KMS-11 (cell line): ENCODE measurements around the gene CBX8.

ENCODE experiments used
- H2AFZ ChIP-seq: fragments of 200-600 bp; sonication (generic); 2 replicates; pipeline ENCODE4 v1.6.1; 2016; ENCODE audit warnings: antibody characterized with exemption, mixed run types, low read depth
- H3K27ac ChIP-seq: fragments of 200-600 bp; sonication (generic); 2 replicates; pipeline ENCODE4 v1.6.1; 2016; ENCODE audit warnings: mild to moderate bottlenecking, mixed run types
- H3K27me3 ChIP-seq: fragments of 200-600 bp; sonication (generic); 2 replicates; pipeline ENCODE4 v1.6.1; 2017; ENCODE audit warnings: mild to moderate bottlenecking, low read depth, mixed run types, moderate library complexity; ENCODE audit not compliant: insufficient read depth
- H3K36me3 ChIP-seq: fragments of 200-600 bp; sonication (generic); 2 replicates; pipeline ENCODE4 v1.6.1; 2017; ENCODE audit warnings: mild to moderate bottlenecking, mixed run types; ENCODE audit not compliant: insufficient read depth
- H3K4me1 ChIP-seq: fragments of 200-600 bp; sonication (generic); 2 replicates; pipeline ENCODE4 v1.6.1; 2016; ENCODE audit warnings: mild to moderate bottlenecking, low read depth, mixed run types; ENCODE audit not compliant: poor library complexity, severe bottlenecking
- H3K4me2 ChIP-seq: fragments of 200-600 bp; sonication (generic); 2 replicates; pipeline ENCODE4 v1.7.0; 2016; ENCODE audit warnings: mild to moderate bottlenecking, mixed run types
- H3K4me3 ChIP-seq: fragments of 200-600 bp; sonication (generic); IDR thresholded peaks from 2 replicates; pipeline ENCODE4 v1.6.1; 2017; ENCODE audit warnings: low read depth, low read length, mixed read lengths; ENCODE audit not compliant: insufficient read depth
- H3K79me2 ChIP-seq: fragments of 200-600 bp; sonication (generic); 2 replicates; pipeline ENCODE4 v1.6.1; 2016; ENCODE audit warnings: low read depth, mixed run types; ENCODE audit not compliant: insufficient read depth
- H3K9ac ChIP-seq: fragments of 200-600 bp; sonication (generic); 2 replicates; pipeline ENCODE4 v1.6.1; 2016; ENCODE audit warnings: mild to moderate bottlenecking, mixed run types
- H4K20me1 ChIP-seq: fragments of 200-600 bp; sonication (generic); 2 replicates; pipeline ENCODE4 v1.6.1; 2016; ENCODE audit warnings: mild to moderate bottlenecking, mixed run types; ENCODE audit not compliant: insufficient read depth
- CTCF ChIP-seq: fragments of 200-600 bp; sonication (generic); conservative IDR thresholded peaks from 2 replicates; pipeline ENCODE4 v1.6.1; 2017; ENCODE audit warnings: low read depth, mild to moderate bottlenecking, antibody characterized with exemption, low read length, moderate library complexity, mixed read lengths

The CBX8 gene

GRCh38 chr17:79832218-79833109, 35.6 kb upstream of the CBX8 start:
- no peaks in the 10 kb centered on the region for H4K20me1 ChIP-seq
- H3K27ac ChIP-seq, result no peak overlapping the region
- no peaks in the 10 kb centered on the region for H3K27me3 ChIP-seq
- no peak overlapping the region for H3K4me3 ChIP-seq
- no peak overlapping the region for H2AFZ ChIP-seq
- no peaks in the 10 kb centered on the region for H3K36me3 ChIP-seq
- H3K79me2 ChIP-seq, result peaks cover 20% of the 10 kb centered on the region
- no peak overlapping the region for H3K9ac ChIP-seq
- H3K4me1 ChIP-seq, result peaks cover 19% of the 10 kb centered on the region
- H3K4me2 ChIP-seq, result no peak overlapping the region
- TF ChIP-seq CTCF, result no peak

- H3K4me1 ChIP-seq, result peaks cover 18% of the 10 kb centered on the region
- TF ChIP-seq CTCF, result no peak
- no peaks in the 10 kb centered on the region for H4K20me1 ChIP-seq
- no peaks in the 10 kb centered on the region for H3K36me3 ChIP-seq
- no peak overlapping the region for H3K27ac ChIP-seq
- no peak overlapping the region for H2AFZ ChIP-seq
- no peak overlapping the region for H3K4me3 ChIP-seq
- H3K4me2 ChIP-seq, result no peak overlapping the region
- no peak overlapping the region for H3K9ac ChIP-seq
- H3K79me2 ChIP-seq, result peaks cover 19% of the 10 kb centered on the region
- H3K27me3 ChIP-seq, result no peaks in the 10 kb centered on the region
These were observed 34.7 kb upstream of the CBX8 start for GRCh38 chr17:79831265-79832217.

DNA sequence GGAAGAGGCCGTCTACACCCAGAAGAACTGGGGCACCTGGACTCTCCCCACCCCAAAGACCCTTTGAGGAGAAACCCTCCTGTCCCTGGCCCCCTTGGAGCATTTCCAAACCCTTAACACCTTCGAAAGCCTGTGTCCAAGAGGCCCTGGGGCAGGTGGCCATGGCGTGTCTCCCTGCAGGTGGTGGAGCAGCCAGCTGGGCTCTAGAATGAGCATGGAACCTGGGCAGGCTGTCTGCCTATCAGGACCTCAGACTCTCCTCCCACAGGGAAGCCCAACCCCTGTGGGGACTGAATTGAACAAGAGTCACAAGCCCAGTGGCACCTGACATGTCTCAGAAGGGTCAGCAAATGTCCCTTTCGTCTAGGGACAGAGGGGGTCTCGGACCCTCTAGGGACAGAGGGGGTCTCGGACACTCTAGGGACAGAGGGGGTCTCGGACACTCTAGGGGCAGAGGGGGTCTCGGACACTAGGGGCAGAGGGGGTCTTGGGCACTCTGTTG, 33.9 kb upstream of the CBX8 start:
- Histone ChIP-seq H3K27ac (no peak overlapping the region), H3K9ac (no peak overlapping the region), H4K20me1 (no peaks in the 10 kb centered on the region), H3K36me3 (no peaks in the 10 kb centered on the region), H3K4me2 (no peak overlapping the region), H3K27me3 (no peaks in the 10 kb centered on the region), H3K4me3 (no peak overlapping the region), H3K4me1 (peaks cover 10% of the 10 kb centered on the region), H3K79me2 (peaks cover 12% of the 10 kb centered on the region), H2AFZ (no peak overlapping the region)
- no peak for TF ChIP-seq CTCF

GRCh38 chr17:79830303-79830702, 33.4 kb upstream of the CBX8 start:
- TF ChIP-seq CTCF, result no peak
- peaks cover 5% of the 10 kb centered on the region for H3K4me1 ChIP-seq

More at GRCh38 chr17:79830303-79830702, 33.4 kb upstream of the CBX8 start:
- no peak overlapping the region for H2AFZ ChIP-seq
- H3K36me3 ChIP-seq, result no peaks in the 10 kb centered on the region
- H3K4me2 ChIP-seq, result no peak overlapping the region
- no peak overlapping the region for H3K9ac ChIP-seq
- H3K4me3 ChIP-seq, result no peak overlapping the region
- peaks cover 8% of the 10 kb centered on the region for H3K79me2 ChIP-seq
- no peaks in the 10 kb centered on the region for H3K27me3 ChIP-seq
- H4K20me1 ChIP-seq, result no peaks in the 10 kb centered on the region
- no peak overlapping the region for H3K27ac ChIP-seq
